MCF 10A (cell line): Measurements from ENCODE around the gene MYD88. TPM values are rescaled to one million over a fixed set of nuclear protein-coding genes. Genes with fewer than 3 reads are reported as not detected.

ENCODE experiments used
- Bru-seq: library from RNA; stranded (reverse); fragments of 400-500 nt; gene quantifications from one replicate; lab custom pipeline; 2021; lab: Mats Ljungman, UMichigan
- BruChase-seq, 2 experiments: library from RNA; stranded (reverse); fragments of 400-500 nt; gene quantifications; one replicate each; lab custom pipeline; 2021; lab: Mats Ljungman, UMichigan
- BruUV-seq: library from RNA; stranded (reverse); fragments of 400-500 nt; replicated peaks from 2 replicates; lab custom pipeline; 2021; lab: Mats Ljungman, UMichigan
- CTCF ChIA-PET: fragments of 300-600 bp; sonication (Branson Sonifier 250); formaldehyde crosslinking; extraction: SDS; loops from one replicate; lab custom pipeline; 2021; ENCODE audit warnings: antibody characterized with exemption, inconsistent platforms; lab: Yijun Ruan, JAX
- POLR2A ChIA-PET: fragments of 300-600, 350-650 bp; sonication (Branson Sonifier 250); formaldehyde crosslinking; extraction: SDS; loops from one replicate; lab custom pipeline; 2020; ENCODE audit warnings: antibody characterized with exemption, inconsistent platforms; lab: Yijun Ruan, JAX
- DNase-seq: peaks from one replicate; pipeline ENCODE4 v3.0.0-alpha.2; 2018; ENCODE audit not compliant: unreplicated experiment
- H3K27ac Mint-ChIP-seq: one replicate; pipeline ENCODE4 v1.8.0; 2022; ENCODE audit warnings: mild to moderate bottlenecking, low read depth, mixed read lengths; ENCODE audit not compliant: unreplicated experiment
- H3K27me3 Mint-ChIP-seq: one replicate; pipeline ENCODE4 v1.8.0; 2022; ENCODE audit warnings: mixed read lengths; ENCODE audit not compliant: insufficient read depth, unreplicated experiment
- H3K36me3 Mint-ChIP-seq: one replicate; pipeline ENCODE4 v1.8.0; 2022; ENCODE audit warnings: mild to moderate bottlenecking, moderate library complexity, mixed read lengths; ENCODE audit not compliant: insufficient read depth, unreplicated experiment
- H3K4me1 Mint-ChIP-seq: one replicate; pipeline ENCODE4 v1.8.0; 2022; ENCODE audit warnings: mixed read lengths; ENCODE audit not compliant: insufficient read depth, unreplicated experiment
- H3K4me3 Mint-ChIP-seq: one replicate; pipeline ENCODE4 v1.8.0; 2022; ENCODE audit warnings: mild to moderate bottlenecking, moderate library complexity, mixed read lengths; ENCODE audit not compliant: unreplicated experiment
- H3K9me3 Mint-ChIP-seq: one replicate; pipeline ENCODE4 v1.8.0; 2022; ENCODE audit warnings: mixed read lengths; ENCODE audit not compliant: unreplicated experiment
- CTCF ChIP-seq: fragments of 200-600 bp; IDR thresholded peaks from one replicate; pipeline ENCODE4 v1.8.0; 2022; ENCODE audit warnings: antibody characterized with exemption, mild to moderate bottlenecking; ENCODE audit not compliant: unreplicated experiment
- intact Hi-C: fragments of 100-400 bp; cut with micrococcal nuclease; formaldehyde crosslinking; loops from 2 replicates; pipeline ENCODE4 v1.14.1; 2022
- long read RNA-seq: library from polyadenylated mRNA; stranded (forward); transcript quantifications from one replicate; pipeline ENCODE4 v2.0.0, GENCODE V29; 2022
- total RNA-seq: library from RNA; stranded (reverse); gene quantifications from 2 replicates; pipeline ENCODE4 v1.2.3, GENCODE V29; 2022

MYD88 gene
- total RNA-seq (19.7 and 21.2 TPM in 2 replicates), Bru-seq, nascent RNA (percentile 63 among the genes with signal in this experiment), BruChase-seq, experiment 1, labeled RNA remaining after a 6-hour chase (percentile 84 among the genes with signal in this experiment), BruChase-seq, experiment 2, labeled RNA remaining after a 2-hour chase (percentile 84 among the genes with signal in this experiment)
- long read RNA-seq, transcript MYD88-201 (5 exons, 2,850 nt): major isoform, 40 of 77 reads
- long read RNA-seq, partial matches to known transcripts: 3 of 77 reads
- long read RNA-seq, other reads (novel, unspliced or antisense): 33 of 77 reads

- no peak for TF ChIP-seq CTCF
- CTCF ChIA-PET: interaction anchor here (1.0 to 2.3 kb wide), 4 partner anchors 14 to 341 kb away, joined by 3 to 10 read pairs (median 7); no protein-coding TSS in a partner anchor
These were observed at the start of gene MYD88 for GRCh38 chr3:38138349-38139190. Gene MYD88 (plus strand): TSS chr3:38138661. CDS start chr3:38138701, 40 bp downstream.

GRCh38 chr3:38089163-38089562 is 49.3 kb upstream of the MYD88 start:
- TF ChIP-seq CTCF: no peak
- intact Hi-C loops: no loop called here
- Mint-ChIP-seq H3K36me3 (peaks cover 9% of the 10 kb centered on the region), H3K9me3 (peaks cover 6% of the 10 kb centered on the region), H3K27me3 (peaks cover 34% of the 10 kb centered on the region), H3K27ac (no peak overlapping the region), H3K4me3 (no peak overlapping the region), H3K4me1 (no peaks in the 10 kb centered on the region)
- DNase-seq: no peak
- no TSS peak for BruUV-seq
- ChIA-PET CTCF (no interaction called here), POLR2A (no interaction called here)

More at GRCh38 chr3:38138349-38139190, at the start of gene MYD88:
- H3K27me3 Mint-ChIP-seq: no peaks in the 10 kb centered on the region
- DNase-seq: peak; percentile 59
- peaks cover 8% of the 10 kb centered on the region for H3K36me3 Mint-ChIP-seq
- H3K27ac Mint-ChIP-seq: peak within 1 kb of the TSS; percentile 71
- peak within 1 kb of the TSS; percentile 81 for H3K4me3 Mint-ChIP-seq
- POLR2A ChIA-PET: interaction anchor here (0.6 to 8.1 kb wide), 14 partner anchors 10 to 208 kb away, joined by 3 to 199 read pairs (median 4); partner anchors contain the start of genes OXSR1 and XYLB
- intact Hi-C loops: loop anchor here (2.0 to 5.0 kb wide), 3 partner anchors 26 to 209 kb away; partner anchors contain the start of genes OXSR1 and XYLB
- BruUV-seq: no TSS peak
- peaks cover 46% of the 10 kb centered on the region for H3K4me1 Mint-ChIP-seq
- no peaks in the 10 kb centered on the region for H3K9me3 Mint-ChIP-seq

- ChIA-PET POLR2A (no interaction called here), CTCF (no interaction called here)
- no peaks in the 10 kb centered on the region for H3K4me1 Mint-ChIP-seq
- peaks cover 35% of the 10 kb centered on the region for H3K27me3 Mint-ChIP-seq
- no peak overlapping the region for H3K4me3 Mint-ChIP-seq
- intact Hi-C loops: no loop called here
- no peak for TF ChIP-seq CTCF
- BruUV-seq: no TSS peak
- no peaks in the 10 kb centered on the region for H3K36me3 Mint-ChIP-seq
- no peak for DNase-seq
- no peak overlapping the region for H3K27ac Mint-ChIP-seq
- H3K9me3 Mint-ChIP-seq: no peaks in the 10 kb centered on the region
These were observed 48.0 kb upstream of the MYD88 start for GRCh38 chr3:38090453-38090852.

- peaks cover 11% of the 10 kb centered on the region for H3K36me3 Mint-ChIP-seq
- no peak for TF ChIP-seq CTCF
- CTCF ChIA-PET: interaction anchor here (0.7 kb wide), 1 partner anchor 953 kb away, joined by 3 read pairs; no protein-coding TSS in a partner anchor
- H3K27me3 Mint-ChIP-seq: peaks cover 41% of the 10 kb centered on the region
- POLR2A ChIA-PET: no interaction called here
- H3K4me3 Mint-ChIP-seq: no peak overlapping the region
- no peaks in the 10 kb centered on the region for H3K4me1 Mint-ChIP-seq
- intact Hi-C loops: no loop called here
- no TSS peak for BruUV-seq
- no peaks in the 10 kb centered on the region for H3K9me3 Mint-ChIP-seq
- no peak for DNase-seq
- no peak overlapping the region for H3K27ac Mint-ChIP-seq
These were observed 43.5 kb upstream of the MYD88 start for GRCh38 chr3:38094999-38095398.
